Urinary bladder (tissue), 4 donors: ENCODE measurements around the gene C1QTNF1. TPM values are rescaled to one million over a fixed set of nuclear protein-coding genes. Genes with fewer than 3 reads are reported as not detected.

Experiments used
- DNase-seq: peaks from one replicate; pipeline ENCODE4 v3.0.0-alpha.2; 2015; ENCODE audit errors: extremely low spot score
- H3K27ac ChIP-seq: one replicate; pipeline ENCODE4 v1.5.1; 2013; ENCODE audit warnings: low read depth, mild to moderate bottlenecking, moderate library complexity
- H3K36me3 ChIP-seq: one replicate; pipeline ENCODE4 v1.6.1; 2013; ENCODE audit warnings: mild to moderate bottlenecking, moderate library complexity; ENCODE audit not compliant: insufficient read depth
- H3K4me1 ChIP-seq: one replicate; pipeline ENCODE4 v1.6.1; 2013; ENCODE audit warnings: mild to moderate bottlenecking, moderate library complexity; ENCODE audit not compliant: insufficient read depth
- H3K4me3 ChIP-seq: one replicate; pipeline ENCODE4 v1.5.1; 2013; ENCODE audit warnings: low read depth, low read length
- WGBS: extraction: QIAGEN DNeasy Blood & Tissue Kit; methylation state at CpG from one replicate; pipeline ENCODE4 v1.1.7; 2013; 5-methylcytosine and 5-hydroxymethylcytosine counted together
- polyA plus RNA-seq: library from polyadenylated mRNA; stranded (reverse); fragments of 200-250 nt; gene quantifications from one replicate; pipeline ENCODE4 v1.2.3, GENCODE V29; 2013
- total RNA-seq: library from RNA; depleted of rRNA; stranded (reverse); fragments of >200 nt; gene quantifications from one replicate; pipeline ENCODE4 v1.2.3, GENCODE V29; 2014
- donor health status: healthy with polysubstance abuse.
- donor health status: healthy.

The C1QTNF1 gene
- total and polyA plus RNA-seq, 2 donors = 5.2 to 85.0 TPM

DNA sequence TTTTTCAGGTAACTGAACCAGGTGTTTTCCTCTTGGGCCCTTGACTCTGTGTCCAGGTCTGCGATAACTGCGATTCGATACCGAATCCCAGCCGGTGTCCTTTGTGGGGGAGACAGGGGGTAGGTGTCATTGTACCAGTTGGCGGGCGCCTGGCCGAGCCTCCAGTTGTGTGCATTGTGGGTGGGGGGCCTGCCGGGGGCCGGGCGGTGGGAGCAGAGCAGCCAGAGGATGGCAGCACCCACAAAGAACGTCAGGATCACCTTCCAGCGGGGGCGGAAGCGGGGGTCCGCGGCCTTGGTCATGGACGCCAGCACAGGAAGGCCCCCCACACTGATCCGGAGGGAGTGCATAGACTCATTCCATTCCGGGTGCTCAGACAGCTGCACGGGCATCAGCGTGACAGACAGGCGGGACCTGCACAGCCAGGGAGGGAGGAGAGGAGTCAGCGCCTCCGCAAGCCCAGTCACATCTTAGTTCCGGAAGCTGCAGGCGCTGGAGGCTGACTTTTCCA lies 26.7 kb upstream of the C1QTNF1 start:
- no peaks in the 10 kb centered on the region for H3K36me3 ChIP-seq
- H3K4me1 ChIP-seq = no peaks in the 10 kb centered on the region
- DNase-seq = no peak

DNA sequence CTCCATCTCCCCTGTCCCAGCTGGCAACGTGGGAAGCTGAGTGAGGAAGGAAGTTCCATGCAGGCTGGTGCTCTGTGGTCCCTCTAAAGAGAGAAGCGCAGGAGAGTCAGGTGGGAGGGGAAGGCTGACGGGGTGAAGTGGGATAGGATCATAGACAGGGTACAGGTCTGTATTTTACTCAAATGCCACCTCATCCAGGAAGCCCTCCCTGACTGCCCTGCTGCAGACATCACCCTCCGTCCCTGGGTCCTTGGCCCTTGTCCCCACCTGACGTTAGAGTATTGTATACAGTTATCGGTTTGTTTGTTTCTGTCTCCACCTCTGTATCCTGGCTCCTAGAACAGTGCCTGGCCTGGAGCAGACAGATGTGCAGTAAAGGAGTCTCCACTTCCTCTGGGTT lies 26.1 kb upstream of the C1QTNF1 start:
- 81% methylated on average over 6 of the region's 6 CpGs for WGBS
- Histone ChIP-seq H3K36me3 (no peaks in the 10 kb centered on the region), H3K27ac (no peak overlapping the region), H3K4me3 (no peak overlapping the region), H3K4me1 (no peaks in the 10 kb centered on the region)
- no peak for DNase-seq

More for the DNA sequence above, 26.7 kb upstream of the C1QTNF1 start:
- 93% methylated on average over 27 of the region's 27 CpGs for WGBS
- no peak overlapping the region for H3K4me3 ChIP-seq
- H3K27ac ChIP-seq = no peak overlapping the region

DNA sequence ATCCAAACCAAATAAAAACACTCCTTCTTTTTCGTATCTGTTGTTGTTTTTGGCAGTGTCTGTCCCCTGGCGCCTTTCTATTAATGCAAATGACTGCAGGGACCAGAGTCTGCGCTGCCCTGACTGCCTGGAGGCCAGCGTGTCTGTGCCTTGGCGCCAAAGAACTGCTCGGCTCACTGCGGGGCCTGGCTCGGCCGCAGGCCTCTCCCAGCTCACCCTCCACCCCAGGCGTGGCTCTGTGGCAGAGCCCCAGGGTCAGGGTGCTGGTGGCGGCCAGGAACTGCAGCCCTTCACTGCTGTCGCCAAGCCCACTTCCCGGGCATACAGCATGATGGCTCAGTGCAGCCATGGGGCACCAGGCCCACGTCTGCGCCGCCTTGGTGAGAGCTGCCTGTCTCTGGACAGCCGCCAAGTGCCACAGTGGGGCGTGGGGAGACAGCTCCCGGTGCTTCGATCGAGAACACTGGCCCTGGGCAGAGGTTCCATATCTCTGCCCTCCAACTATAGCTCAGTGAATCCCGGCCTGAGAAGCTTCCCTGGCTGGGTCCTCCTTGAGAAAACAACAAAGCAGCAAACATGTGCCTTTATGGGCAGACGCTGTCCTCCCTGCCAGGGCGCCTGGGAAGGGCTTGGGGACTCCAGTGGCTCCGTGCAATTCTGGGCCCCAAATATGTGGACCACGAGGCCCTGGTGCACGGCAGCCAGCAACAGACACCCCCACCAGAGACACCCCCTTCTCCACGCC lies 25.5 kb upstream of the C1QTNF1 start:
- Histone ChIP-seq H3K4me3 (no peak overlapping the region), H3K36me3 (no peaks in the 10 kb centered on the region), H3K4me1 (no peaks in the 10 kb centered on the region), H3K27ac (no peak overlapping the region)
- WGBS = 81% methylated on average over 28 of the region's 28 CpGs
- DNase-seq = no peak

DNA sequence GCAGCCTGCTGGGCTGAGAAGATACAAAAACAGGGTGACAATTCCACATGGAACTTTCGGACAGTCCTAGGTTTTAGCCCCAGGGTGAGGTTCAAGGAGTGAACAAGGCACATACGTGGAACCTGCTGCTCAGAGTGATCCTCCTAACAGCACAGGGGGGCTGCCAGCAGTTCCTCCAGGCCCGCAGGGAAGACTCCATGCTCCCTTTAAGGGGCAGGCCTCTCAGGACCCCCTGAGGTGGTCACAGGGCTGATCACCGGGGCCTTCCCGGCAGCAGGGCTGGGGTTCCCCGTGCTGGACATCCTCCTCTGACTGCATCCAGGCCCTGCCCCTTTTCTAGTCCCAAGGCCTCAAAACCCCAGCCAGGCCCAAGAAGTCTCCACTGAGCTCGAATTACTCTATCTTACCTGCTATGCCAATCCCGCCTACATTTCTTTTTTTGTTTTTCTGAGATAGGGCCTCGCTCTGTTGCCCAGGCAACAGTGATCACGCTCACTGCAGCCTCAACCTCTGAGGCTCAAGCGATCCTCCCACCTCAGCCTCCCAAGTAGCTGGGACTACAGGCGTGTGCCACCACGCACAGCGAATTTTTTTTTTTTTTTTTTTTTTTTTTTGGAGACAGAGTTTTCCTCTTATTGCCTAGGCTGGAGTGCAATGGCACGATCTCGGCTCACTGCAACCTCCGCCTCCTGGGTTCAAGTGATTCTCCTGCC lies 24.8 kb upstream of the C1QTNF1 start:
- WGBS = 91% methylated on average over 17 of the region's 17 CpGs
- Histone ChIP-seq H3K4me1 (no peaks in the 10 kb centered on the region), H3K36me3 (no peaks in the 10 kb centered on the region), H3K27ac (no peak overlapping the region), H3K4me3 (no peak overlapping the region)
- DNase-seq = no peak

DNA sequence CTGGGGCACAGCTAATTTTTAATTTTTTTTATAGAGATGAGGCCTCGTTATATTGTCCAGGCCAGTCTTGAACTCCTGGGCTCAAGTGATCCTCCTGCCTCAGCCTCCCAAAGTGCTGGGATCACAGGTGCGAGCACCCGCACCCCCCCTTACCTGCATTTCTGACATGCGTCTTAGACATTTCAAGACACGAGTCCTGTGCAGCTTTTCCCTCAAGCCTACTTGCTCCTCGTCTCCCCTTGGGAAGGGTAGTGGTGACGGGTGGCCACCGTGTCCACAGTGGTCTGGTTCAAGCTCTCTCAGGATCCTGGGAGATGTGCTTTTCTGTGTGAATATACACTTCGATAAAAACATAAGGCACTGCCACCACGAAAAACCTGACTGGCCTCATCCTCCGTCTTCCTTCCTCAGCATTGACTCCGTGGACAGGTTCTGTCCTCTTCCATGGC lies 24.0 kb upstream of the C1QTNF1 start:
- H3K4me3 ChIP-seq = no peak overlapping the region
- no peak overlapping the region for H3K27ac ChIP-seq
- no peaks in the 10 kb centered on the region for H3K4me1 ChIP-seq
- no peak for DNase-seq
- no peaks in the 10 kb centered on the region for H3K36me3 ChIP-seq
- WGBS = 93% methylated on average over 12 of the region's 12 CpGs

DNA sequence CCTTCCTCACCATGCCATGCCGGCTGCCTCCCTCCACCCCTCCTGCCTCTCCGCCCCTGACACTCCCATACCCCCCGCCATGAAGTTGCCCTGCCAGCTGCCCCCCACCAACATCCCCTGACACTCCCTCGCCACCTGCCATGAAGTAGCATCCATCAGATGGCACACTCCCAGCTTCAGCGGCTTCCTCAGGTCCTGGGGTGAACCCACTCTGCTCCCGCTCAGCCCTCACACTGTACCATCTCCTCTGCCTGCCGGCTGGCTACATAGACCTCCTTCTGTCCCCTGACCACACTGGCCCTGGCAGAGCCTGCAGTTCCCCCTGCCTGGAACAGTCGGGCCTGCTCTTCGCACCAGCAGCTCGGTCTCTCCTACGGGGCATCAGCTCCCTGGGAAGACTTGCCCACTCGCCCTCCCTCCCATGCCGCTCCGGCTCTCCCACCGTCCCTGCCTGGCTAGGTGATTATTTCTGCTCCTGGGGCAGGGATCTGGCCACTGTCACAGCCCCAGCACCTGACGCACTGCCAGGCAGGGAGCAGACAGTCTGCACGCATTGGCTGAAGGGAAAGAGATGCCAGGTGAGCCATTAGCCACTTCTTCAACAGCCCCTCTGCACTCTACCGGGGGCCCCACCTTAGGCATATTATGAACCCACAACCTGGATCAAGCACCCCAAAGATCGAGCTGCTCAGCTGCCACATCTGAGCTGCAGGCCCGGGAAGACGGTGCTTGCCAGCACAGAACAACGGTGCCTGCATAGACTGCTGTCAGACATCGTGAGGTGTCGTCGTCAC lies 23.4 kb upstream of the C1QTNF1 start:
- H3K4me1 ChIP-seq = no peaks in the 10 kb centered on the region
- no peaks in the 10 kb centered on the region for H3K36me3 ChIP-seq
- no peak for DNase-seq
- no peak overlapping the region for H3K27ac ChIP-seq
- H3K4me3 ChIP-seq = no peak overlapping the region
- 93% methylated on average over 25 of the region's 25 CpGs for WGBS

DNA sequence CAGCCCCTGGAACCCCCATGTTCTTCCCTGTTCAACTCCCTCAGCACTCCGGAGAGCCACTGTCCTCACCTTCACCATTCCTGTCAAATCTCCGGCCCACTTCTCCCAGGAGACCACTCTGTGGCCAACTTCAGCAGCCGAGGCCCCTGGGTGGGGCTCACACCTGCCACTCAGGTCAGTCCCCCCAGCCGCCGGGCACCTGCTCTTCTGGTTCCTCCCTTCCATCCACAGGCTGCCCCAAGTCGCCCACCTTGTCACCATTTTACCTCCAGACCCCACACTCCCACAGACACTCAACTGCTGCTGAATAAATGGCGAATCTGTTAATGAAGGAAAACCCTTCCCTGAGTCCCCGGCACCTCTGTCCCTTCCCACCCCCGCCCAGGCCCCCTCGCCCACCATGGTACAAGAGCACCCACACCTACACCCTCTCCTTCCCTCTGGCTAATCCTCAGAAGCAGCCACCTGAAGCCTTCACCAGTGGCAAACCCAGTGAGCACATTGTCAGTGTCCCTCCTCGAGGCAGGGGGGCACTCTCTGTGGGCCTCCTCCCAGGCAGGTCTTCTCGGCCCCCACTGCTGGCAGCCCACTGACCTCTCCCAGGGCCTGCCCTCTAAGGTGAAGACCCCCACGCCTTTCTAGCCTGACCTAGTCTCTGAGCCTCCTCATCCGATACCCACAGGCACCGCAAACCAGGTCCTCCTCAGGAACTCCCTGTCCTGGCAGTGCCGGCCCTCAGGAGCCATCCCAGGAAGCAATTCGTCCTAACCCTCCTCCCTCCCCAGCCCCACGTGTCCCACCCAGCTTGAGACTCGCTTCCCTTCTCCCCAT lies 22.6 kb upstream of the C1QTNF1 start:
- WGBS = 89% methylated on average over 19 of the region's 19 CpGs
- H3K36me3 ChIP-seq = no peaks in the 10 kb centered on the region
- no peak overlapping the region for H3K27ac ChIP-seq
- H3K4me3 ChIP-seq = no peak overlapping the region
- DNase-seq = no peak
- no peaks in the 10 kb centered on the region for H3K4me1 ChIP-seq

DNA sequence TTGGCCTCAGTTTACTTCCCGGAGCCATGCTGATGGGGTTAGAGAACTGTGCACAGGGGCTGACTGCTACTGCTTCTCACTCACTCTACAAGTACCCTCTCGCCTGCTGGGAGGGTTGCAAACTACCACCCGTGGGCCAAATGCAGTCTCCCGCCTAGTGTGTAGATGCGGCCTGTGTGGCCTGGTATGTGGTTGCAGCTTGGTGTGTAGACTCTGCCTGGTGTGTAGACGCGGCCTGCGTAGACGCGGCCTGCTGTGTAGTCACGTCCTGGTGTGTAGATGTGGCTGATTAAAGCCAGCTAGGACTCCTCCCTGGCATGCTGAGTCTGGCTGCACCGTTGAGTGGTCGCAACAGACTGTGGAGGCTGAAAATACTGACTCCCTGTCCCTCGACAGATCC lies 21.7 kb upstream of the C1QTNF1 start:
- Histone ChIP-seq H3K27ac (no peak overlapping the region), H3K4me3 (no peak overlapping the region), H3K4me1 (no peaks in the 10 kb centered on the region), H3K36me3 (no peaks in the 10 kb centered on the region)
- whole genome bisulfite sequencing = 88% methylated on average over 14 of the region's 14 CpGs
- DNase-seq = no peak

DNA sequence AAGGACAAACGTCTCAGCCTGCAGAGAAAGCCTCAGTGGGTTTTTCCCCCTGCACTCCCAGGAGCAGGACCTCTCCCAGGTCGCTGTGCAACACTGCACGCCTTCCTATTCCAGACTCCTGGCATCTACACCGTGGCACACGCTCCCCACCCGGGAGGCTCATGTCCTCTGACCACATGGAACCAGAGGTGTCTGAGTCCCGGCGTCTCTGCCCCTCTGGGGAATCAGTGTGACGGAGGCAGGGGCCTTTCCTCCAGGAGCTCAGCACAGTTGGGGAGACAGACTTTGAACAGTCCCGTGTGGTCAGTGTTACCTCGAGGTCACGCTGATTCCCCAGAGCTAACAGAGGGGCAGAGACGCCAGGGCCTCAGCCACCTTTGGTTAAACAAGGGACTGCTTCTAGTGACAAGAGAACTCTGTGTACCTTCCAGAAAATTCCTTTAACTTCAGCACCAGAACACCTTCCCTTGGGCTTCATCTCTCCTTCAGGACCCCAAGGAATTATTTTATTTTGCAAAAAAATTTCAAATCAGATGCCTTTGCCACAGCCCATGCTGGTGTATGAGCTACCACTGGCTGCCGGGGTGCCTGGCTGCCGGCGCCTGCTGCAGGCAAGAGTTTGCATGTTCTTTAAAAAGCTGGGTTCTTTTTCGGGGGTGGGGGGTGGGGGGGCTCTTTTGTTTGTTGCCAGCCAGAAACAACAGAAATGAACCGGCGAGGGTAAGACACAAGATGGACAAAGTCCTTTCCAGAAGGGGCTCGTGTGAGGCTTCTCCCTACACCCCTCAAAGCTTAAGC lies 21.0 kb upstream of the C1QTNF1 start:
- no peaks in the 10 kb centered on the region for H3K4me1 ChIP-seq
- WGBS = 76% methylated on average over 20 of the region's 20 CpGs
- no peak overlapping the region for H3K27ac ChIP-seq
- H3K4me3 ChIP-seq = no peak overlapping the region
- no peaks in the 10 kb centered on the region for H3K36me3 ChIP-seq
- DNase-seq = no peak

DNA sequence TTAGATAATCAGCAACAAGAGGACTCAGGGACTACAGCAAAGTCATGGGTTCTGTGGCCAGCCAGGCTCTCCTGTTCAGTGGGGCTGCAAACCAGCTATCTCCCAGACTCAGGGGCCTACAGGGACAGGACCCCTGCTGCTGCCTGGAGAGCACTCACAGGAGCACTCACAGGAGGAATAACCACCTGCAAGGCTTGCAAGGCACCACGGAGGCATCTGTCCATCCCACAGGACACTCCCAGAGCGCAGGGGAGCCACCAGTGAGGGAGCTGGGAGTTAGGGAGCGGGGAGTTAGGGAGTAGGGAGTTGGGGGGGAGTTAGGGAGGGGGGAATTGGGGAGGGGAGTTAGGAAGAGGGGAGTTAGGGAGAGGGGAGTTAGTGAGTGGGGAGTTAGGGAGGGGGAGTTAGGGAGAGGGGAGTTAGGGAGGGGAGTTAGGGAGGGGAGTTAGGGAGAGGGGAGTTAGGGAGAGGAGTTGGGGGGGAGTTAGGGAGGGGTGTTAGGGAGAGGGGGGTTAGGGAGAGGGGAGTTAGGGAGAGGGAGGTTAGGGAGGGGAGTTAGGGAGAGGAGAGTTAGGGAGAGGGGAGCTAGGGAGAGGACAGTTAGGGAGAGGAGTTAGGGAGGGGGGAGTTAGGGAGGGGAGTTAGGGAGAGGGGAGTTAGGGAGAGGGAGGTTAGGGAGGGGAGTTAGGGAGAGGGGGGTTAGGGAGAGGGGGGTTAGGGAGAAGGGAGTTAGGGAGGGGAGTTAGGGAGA lies 20.1 kb upstream of the C1QTNF1 start:
- WGBS = 76% methylated on average over 3 of the region's 3 CpGs
- Histone ChIP-seq H3K27ac (no peak overlapping the region), H3K4me3 (no peak overlapping the region), H3K4me1 (no peaks in the 10 kb centered on the region), H3K36me3 (no peaks in the 10 kb centered on the region)
- no peak for DNase-seq

DNA sequence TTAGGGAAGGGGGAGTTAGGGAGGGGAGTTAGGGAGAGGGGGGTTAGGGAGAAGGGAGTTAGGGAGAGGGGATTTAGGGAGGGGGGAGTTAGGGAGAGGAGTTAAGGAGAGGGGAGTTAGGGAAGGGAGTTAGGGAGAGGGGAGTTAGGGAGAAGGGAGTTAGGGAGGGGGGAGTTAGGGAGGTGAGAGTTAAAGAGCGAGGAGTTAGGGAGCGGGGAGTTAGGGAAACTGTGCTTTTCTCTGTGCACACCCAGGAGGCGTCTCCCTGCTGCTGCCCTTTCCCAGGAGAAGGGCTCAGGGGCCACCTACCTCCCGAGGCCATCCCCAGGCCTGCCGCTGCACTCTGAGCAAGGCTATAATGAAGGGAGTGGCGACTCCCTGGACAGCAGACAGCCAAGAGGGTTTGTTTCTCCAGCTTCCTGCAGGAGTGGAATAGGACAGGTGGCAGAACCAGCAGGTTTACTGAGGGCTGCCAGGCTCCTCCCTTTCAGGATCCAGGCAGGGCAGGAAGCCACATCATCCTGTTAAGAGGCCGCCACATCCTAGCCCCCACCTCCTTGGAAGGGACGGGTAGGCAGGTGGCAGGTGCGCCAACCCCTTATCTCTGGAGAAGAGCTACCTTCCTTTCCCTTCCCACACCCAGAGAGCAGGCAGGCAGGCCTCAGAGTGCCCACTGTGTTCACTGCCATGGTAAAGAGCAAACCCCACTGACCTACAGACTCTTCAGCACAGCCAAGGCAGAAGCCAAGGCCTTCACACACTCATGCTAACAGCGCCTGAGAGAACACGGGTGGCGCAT lies 18.7 kb upstream of the C1QTNF1 start:
- H3K27ac ChIP-seq = no peak overlapping the region
- 80% methylated on average over 12 of the region's 12 CpGs for WGBS
- no peaks in the 10 kb centered on the region for H3K36me3 ChIP-seq
- no peak overlapping the region for H3K4me3 ChIP-seq
- H3K4me1 ChIP-seq = no peaks in the 10 kb centered on the region
- no peak for DNase-seq
